Stimulated activated CD8-positive, alpha-beta memory T cell treated with anti-CD3 and anti-CD28 coated beads, Interleukin-15, amount 100 ng/mL, for 4 hours (primary cell): ENCODE measurements around the gene C7orf57.

Source experiments
- DNase-seq, 2 donors: peaks; one replicate each; pipeline ENCODE4 v3.0.0-alpha.2; 2020; ENCODE audit warnings: low read depth in 2 of 2

The C7orf57 gene

GRCh38 chr7:48085433-48085791, 50.1 kb downstream of the C7orf57 start:
- no peak for DNase-seq

GRCh38 chr7:48085942-48086341, 50.6 kb downstream of the C7orf57 start:
- DNase-seq: no peak

- no peak for DNase-seq
Measured at GRCh38 chr7:48087349-48087748, 52.0 kb downstream of the C7orf57 start.

GRCh38 chr7:48088559-48089045, 53.3 kb downstream of the C7orf57 start:
- peak in 1 of 2 donors; percentile 35 for DNase-seq

- DNase-seq: peak; percentile 79
Measured at GRCh38 chr7:48089046-48090003, 54.0 kb downstream of the C7orf57 start, which contains the start of gene UPP1. Gene UPP1, plus strand, starts transcription at chr7:48089265. Its CDS starts 5,519 bp downstream, at chr7:48094784.

- DNase-seq: no peak
Measured at GRCh38 chr7:48090095-48090805, 54.9 kb downstream of the C7orf57 start.

GRCh38 chr7:48091506-48092433, 56.4 kb downstream of the C7orf57 start:
- DNase-seq: no peak

- DNase-seq: no peak
Measured at GRCh38 chr7:48094861-48095293, 59.5 kb downstream of the C7orf57 start.

GRCh38 chr7:48096273-48096672, 60.9 kb downstream of the C7orf57 start:
- no peak for DNase-seq

GRCh38 chr7:48097521-48098231, 62.3 kb downstream of the C7orf57 start:
- DNase-seq: no peak

GRCh38 chr7:48098846-48099245, 63.5 kb downstream of the C7orf57 start:
- DNase-seq: no peak

- DNase-seq: no peak
Measured at GRCh38 chr7:48099781-48100180, 64.4 kb downstream of the C7orf57 start.

GRCh38 chr7:48101352-48101751, 66.0 kb downstream of the C7orf57 start:
- no peak for DNase-seq

- DNase-seq: no peak
Measured at GRCh38 chr7:48101968-48102367, 66.6 kb downstream of the C7orf57 start.

GRCh38 chr7:48102530-48102929, 67.2 kb downstream of the C7orf57 start:
- no peak for DNase-seq

GRCh38 chr7:48105045-48105444, 69.7 kb downstream of the C7orf57 start:
- no peak for DNase-seq

- DNase-seq: no peak
Measured at GRCh38 chr7:48106906-48107659, 71.7 kb downstream of the C7orf57 start.

- DNase-seq: no peak
Measured at GRCh38 chr7:48107926-48108472, 72.7 kb downstream of the C7orf57 start.

GRCh38 chr7:48108959-48109847, 73.9 kb downstream of the C7orf57 start:
- DNase-seq: no peak
